ENCODE results near the gene TSGA10. TPM values are rescaled to one million over a fixed set of nuclear protein-coding genes. Genes with fewer than 3 reads are reported as not detected.
"Not testable (repeated sequence)": the region's sequence is repeated elsewhere in the genome, so short reads cannot be mapped to it uniquely, and the experiment has no call there.

The TSGA10 gene
- total RNA-seq, 1 experiment from 2014 or later: 6.6 TPM

DNA sequence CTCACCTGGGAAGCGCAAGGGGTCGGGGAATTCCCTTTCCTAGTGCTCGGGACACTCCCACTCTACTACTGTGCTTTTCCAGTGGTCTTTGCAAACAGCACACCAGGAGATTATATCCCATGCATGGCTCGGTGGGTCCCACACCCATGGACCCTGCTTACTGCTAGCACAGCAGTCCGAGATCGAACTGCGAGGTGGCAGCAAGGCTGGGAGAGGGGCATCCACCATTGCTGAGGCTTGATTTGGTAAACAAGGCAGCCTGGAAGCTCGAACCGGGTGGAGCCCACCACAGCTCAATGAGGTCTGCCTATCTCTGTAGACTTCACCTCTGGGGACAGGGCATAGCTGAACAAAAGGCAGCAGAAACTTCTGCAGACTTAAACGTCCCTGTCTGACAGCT is 154.0 kb downstream of the TSGA10 start:
- Histone ChIP-seq H3K9me2 (ENCODE audit: insufficient read depth) (no peaks in the 10 kb centered on the region), H3K4me2 (ENCODE audit: low read length) (no peak overlapping the region), H3K36me3 (ENCODE audit: control insufficient read depth in 1 of 2, insufficient read depth in 2 of 2, low read length in 2 of 2) (no peaks in the 10 kb centered on the region), H2AFZ (ENCODE audit: low read depth, low read length, poor library complexity, severe bottlenecking) (no peak overlapping the region), H4K20me1 (ENCODE audit: insufficient read depth) (no peaks in the 10 kb centered on the region), H3K4me3 (replicated peaks in 1 of 2; ENCODE audit: low read depth in 1 of 2, low read length in 2 of 2) (no peak overlapping the region), H3K9me3 (ENCODE audit: control insufficient read depth in 1 of 2, insufficient read depth in 1 of 2, low read depth in 1 of 2, low read length in 2 of 2) (no peaks in the 10 kb centered on the region), H3K4me1 (ENCODE audit: control insufficient read depth in 1 of 2, insufficient read depth in 2 of 2, low read length in 2 of 2) (no peaks in the 10 kb centered on the region), H3K79me2 (ENCODE audit: insufficient read depth, low read length) (no peaks in the 10 kb centered on the region), H3K27ac (ENCODE audit: low read depth, low read length) (no peak overlapping the region), H3K9ac (ENCODE audit: low read length) (no peak overlapping the region), H3K27me3 (ENCODE audit: insufficient read depth, low read length) (no peaks in the 10 kb centered on the region)
- ChIA-PET RAD21 (ENCODE audit: low non-redundant PET in 1 of 2, low total read pairs in 2 of 2, uncharacterized antibody in 2 of 2, unreplicated experiment in 2 of 2) (no interaction called here), CTCF (no interaction called here), POLR2A (no interaction called here)
- no TSS peak for BruUV-seq (replicated peaks)
- DNase-seq (ENCODE audit: low read depth, low spot score) (no peak), ATAC-seq (no peak)
- TF ChIP-seq, protein P1, sequence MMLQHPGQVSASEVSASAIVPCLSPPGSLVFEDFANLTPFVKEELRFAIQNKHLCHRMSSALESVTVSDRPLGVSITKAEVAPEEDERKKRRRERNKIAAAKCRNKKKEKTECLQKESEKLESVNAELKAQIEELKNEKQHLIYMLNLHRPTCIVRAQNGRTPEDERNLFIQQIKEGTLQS (IDR thresholded peaks at IDR 0.05): no peak
- TF ChIP-seq TCF7L2 (IDR thresholded peaks at IDR 0.05; ENCODE audit: borderline replicate concordance, extremely low read depth, insufficient read depth, insufficient read length): no peak
- TF ChIP-seq CEBPB (IDR thresholded peaks at IDR 0.05; ENCODE audit: low read depth): no peak
- no peak for TF ChIP-seq MAX (IDR thresholded peaks at IDR 0.05)
- no peak for TF ChIP-seq YY1 (IDR thresholded peaks at IDR 0.05; ENCODE audit: extremely low read depth, insufficient replicate concordance, low read depth, low read length)
- TF ChIP-seq FOSL1 (IDR thresholded peaks at IDR 0.05; ENCODE audit: low read depth): no peak
- TF ChIP-seq, protein P2, sequence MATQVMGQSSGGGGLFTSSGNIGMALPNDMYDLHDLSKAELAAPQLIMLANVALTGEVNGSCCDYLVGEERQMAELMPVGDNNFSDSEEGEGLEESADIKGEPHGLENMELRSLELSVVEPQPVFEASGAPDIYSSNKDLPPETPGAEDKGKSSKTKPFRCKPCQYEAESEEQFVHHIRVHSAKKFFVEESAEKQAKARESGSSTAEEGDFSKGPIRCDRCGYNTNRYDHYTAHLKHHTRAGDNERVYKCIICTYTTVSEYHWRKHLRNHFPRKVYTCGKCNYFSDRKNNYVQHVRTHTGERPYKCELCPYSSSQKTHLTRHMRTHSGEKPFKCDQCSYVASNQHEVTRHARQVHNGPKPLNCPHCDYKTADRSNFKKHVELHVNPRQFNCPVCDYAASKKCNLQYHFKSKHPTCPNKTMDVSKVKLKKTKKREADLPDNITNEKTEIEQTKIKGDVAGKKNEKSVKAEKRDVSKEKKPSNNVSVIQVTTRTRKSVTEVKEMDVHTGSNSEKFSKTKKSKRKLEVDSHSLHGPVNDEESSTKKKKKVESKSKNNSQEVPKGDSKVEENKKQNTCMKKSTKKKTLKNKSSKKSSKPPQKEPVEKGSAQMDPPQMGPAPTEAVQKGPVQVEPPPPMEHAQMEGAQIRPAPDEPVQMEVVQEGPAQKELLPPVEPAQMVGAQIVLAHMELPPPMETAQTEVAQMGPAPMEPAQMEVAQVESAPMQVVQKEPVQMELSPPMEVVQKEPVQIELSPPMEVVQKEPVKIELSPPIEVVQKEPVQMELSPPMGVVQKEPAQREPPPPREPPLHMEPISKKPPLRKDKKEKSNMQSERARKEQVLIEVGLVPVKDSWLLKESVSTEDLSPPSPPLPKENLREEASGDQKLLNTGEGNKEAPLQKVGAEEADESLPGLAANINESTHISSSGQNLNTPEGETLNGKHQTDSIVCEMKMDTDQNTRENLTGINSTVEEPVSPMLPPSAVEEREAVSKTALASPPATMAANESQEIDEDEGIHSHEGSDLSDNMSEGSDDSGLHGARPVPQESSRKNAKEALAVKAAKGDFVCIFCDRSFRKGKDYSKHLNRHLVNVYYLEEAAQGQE (IDR thresholded peaks at IDR 0.05; ENCODE audit: low read depth): no peak
- TF ChIP-seq JUND (IDR thresholded peaks at IDR 0.05): no peak
- no peak for TF ChIP-seq ZFX (IDR thresholded peaks at IDR 0.05)
- no peak for TF ChIP-seq EZH2phosphoT487 (IDR thresholded peaks at IDR 0.05; ENCODE audit: borderline replicate concordance)
- no peak for TF ChIP-seq EGR1 (IDR thresholded peaks at IDR 0.05; ENCODE audit: low read depth)
- no peak for TF ChIP-seq SRF (IDR thresholded peaks at IDR 0.05; ENCODE audit: low read depth)
- TF ChIP-seq ELF1 (IDR thresholded peaks at IDR 0.05; ENCODE audit: borderline replicate concordance, low read depth): no peak
- no peak for TF ChIP-seq CBX3 (IDR thresholded peaks at IDR 0.05; ENCODE audit: low read depth)
- TF ChIP-seq ZNF274 (IDR thresholded peaks at IDR 0.05; ENCODE audit: low read depth, low read length): no peak
- no peak for TF ChIP-seq SIN3A (IDR thresholded peaks at IDR 0.05; ENCODE audit: low read depth)
- TF ChIP-seq RAD21 (IDR thresholded peaks at IDR 0.05; ENCODE audit: low read depth): no peak
- intact Hi-C loops (cut with micrococcal nuclease): no loop called here

DNA sequence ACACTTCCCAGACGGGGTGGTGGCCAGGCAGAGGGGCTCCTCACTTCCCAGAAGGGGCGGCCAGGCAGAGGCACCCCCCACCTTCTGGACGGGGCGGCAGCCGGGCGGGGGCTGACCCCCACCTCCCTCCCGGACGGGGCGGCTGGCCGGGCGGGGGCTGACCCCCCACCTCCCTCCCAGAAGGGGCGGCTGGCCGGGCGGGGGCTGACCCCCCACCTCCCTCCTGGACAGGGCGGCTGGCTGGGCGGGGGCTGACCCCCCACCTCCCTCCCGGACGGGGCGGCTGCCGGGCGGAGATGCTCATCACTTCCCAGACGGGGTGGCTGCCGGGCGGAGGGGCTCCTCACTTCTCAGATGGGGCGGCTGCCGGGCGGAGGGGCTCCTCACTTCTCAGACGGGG is 166.0 kb downstream of the TSGA10 start:
- H3K4me1 ChIP-seq (ENCODE audit: control insufficient read depth in 1 of 2, insufficient read depth in 2 of 2, low read length in 2 of 2); H3K9me2 ChIP-seq (ENCODE audit: insufficient read depth); POLR2A ChIA-PET; ATAC-seq; intact Hi-C loops (cut with micrococcal nuclease); H3K9ac ChIP-seq (ENCODE audit: low read length); BruUV-seq (replicated peaks); H2AFZ ChIP-seq (ENCODE audit: low read depth, low read length, poor library complexity, severe bottlenecking); H3K79me2 ChIP-seq (ENCODE audit: insufficient read depth, low read length); RAD21 ChIA-PET (ENCODE audit: low non-redundant PET in 1 of 2, low total read pairs in 2 of 2, uncharacterized antibody in 2 of 2, unreplicated experiment in 2 of 2); H3K4me2 ChIP-seq (ENCODE audit: low read length); H3K4me3 ChIP-seq (replicated peaks in 1 of 2; ENCODE audit: low read depth in 1 of 2, low read length in 2 of 2); DNase-seq (ENCODE audit: low read depth, low spot score); H3K36me3 ChIP-seq (ENCODE audit: control insufficient read depth in 1 of 2, insufficient read depth in 2 of 2, low read length in 2 of 2); H3K9me3 ChIP-seq (ENCODE audit: control insufficient read depth in 1 of 2, insufficient read depth in 1 of 2, low read depth in 1 of 2, low read length in 2 of 2); CTCF ChIA-PET; H4K20me1 ChIP-seq (ENCODE audit: insufficient read depth); H3K27ac ChIP-seq (ENCODE audit: low read depth, low read length); H3K27me3 ChIP-seq (ENCODE audit: insufficient read depth, low read length): not testable (repeated sequence)

Measured in HCT116 (cell line).